ENCODE data around the gene KCTD21. TPM values are rescaled to one million over a fixed set of nuclear protein-coding genes. Genes with fewer than 3 reads are reported as not detected.
"Not testable (repeated sequence)": the region's sequence is repeated elsewhere in the genome, so short reads cannot be mapped to it uniquely, and the experiment has no call there.

The KCTD21 gene
- total RNA-seq, 1 donor from 2014 or later, result 8.5 TPM

GRCh38 chr11:78189851-78190250 is 1.4 kb upstream of the KCTD21 start:
- ATAC-seq, result no peak
- no peak for DNase-seq
- intact Hi-C loops (cut with micrococcal nuclease), result no loop called here

GRCh38 chr11:78189174-78189724 is 823 bp upstream of the KCTD21 start:
- intact Hi-C loops (cut with micrococcal nuclease), result no loop called here
- ATAC-seq (no peak), DNase-seq (no peak)

GRCh38 chr11:78187366-78188285 is 800 bp downstream of the KCTD21 start:
- ATAC-seq (no peak), DNase-seq (no peak)
- intact Hi-C loops (cut with micrococcal nuclease), result no loop called here

GRCh38 chr11:78181185-78181584 is 7.2 kb downstream of the KCTD21 start:
- no peak for DNase-seq
- no peak for ATAC-seq
- intact Hi-C loops (cut with micrococcal nuclease), result no loop called here

GRCh38 chr11:78180751-78181150 is 7.7 kb downstream of the KCTD21 start:
- no peak for ATAC-seq
- intact Hi-C loops (cut with micrococcal nuclease), result no loop called here

GRCh38 chr11:78179459-78180071 is 8.9 kb downstream of the KCTD21 start:
- ATAC-seq, result peak; percentile 49
- intact Hi-C loops (cut with micrococcal nuclease), result no loop called here

More at GRCh38 chr11:78180751-78181150, 7.7 kb downstream of the KCTD21 start:
- no peak for DNase-seq

GRCh38 chr11:78177216-78177615 is 11.2 kb downstream of the KCTD21 start:
- ATAC-seq (no peak), DNase-seq (no peak)
- intact Hi-C loops (cut with micrococcal nuclease), result no loop called here

More at GRCh38 chr11:78179459-78180071, 8.9 kb downstream of the KCTD21 start:
- no peak for DNase-seq

- no peak for ATAC-seq
- intact Hi-C loops (cut with micrococcal nuclease), result no loop called here
- no peak for DNase-seq
These were observed 11.8 kb downstream of the KCTD21 start for GRCh38 chr11:78176605-78177141.

- DNase-seq; intact Hi-C loops (cut with micrococcal nuclease); ATAC-seq: not testable (repeated sequence)
These were observed 12.6 kb downstream of the KCTD21 start for GRCh38 chr11:78175862-78176261.

- intact Hi-C loops (cut with micrococcal nuclease), result no loop called here
- ATAC-seq (no peak), DNase-seq (no peak)
These were observed 16.5 kb downstream of the KCTD21 start for GRCh38 chr11:78171951-78172350.

- intact Hi-C loops (cut with micrococcal nuclease), result no loop called here
- ATAC-seq (no peak), DNase-seq (no peak)
These were observed 17.4 kb downstream of the KCTD21 start for GRCh38 chr11:78170874-78171549.

GRCh38 chr11:78170413-78170812 is 18.0 kb downstream of the KCTD21 start:
- ATAC-seq, result no peak
- intact Hi-C loops (cut with micrococcal nuclease), result no loop called here
- DNase-seq, result no peak

GRCh38 chr11:78168539-78169477 is 19.6 kb downstream of the KCTD21 start:
- intact Hi-C loops (cut with micrococcal nuclease), result no loop called here
- ATAC-seq, result peak; percentile 94
- DNase-seq, result peak; percentile 90

- ATAC-seq, result no peak
- intact Hi-C loops (cut with micrococcal nuclease), result no loop called here
- DNase-seq, result no peak
These were observed 21.5 kb downstream of the KCTD21 start for GRCh38 chr11:78166855-78167469.

- ATAC-seq, result no peak
- intact Hi-C loops (cut with micrococcal nuclease), result no loop called here
- no peak for DNase-seq
These were observed 24.0 kb downstream of the KCTD21 start for GRCh38 chr11:78164471-78164870.

- DNase-seq (no peak), ATAC-seq (peak; percentile 25)
- intact Hi-C loops (cut with micrococcal nuclease), result no loop called here
These were observed 24.6 kb downstream of the KCTD21 start for GRCh38 chr11:78163828-78164227.

- DNase-seq (peak; percentile 67), ATAC-seq (peak; percentile 55)
- intact Hi-C loops (cut with micrococcal nuclease), result no loop called here
These were observed 26.5 kb downstream of the KCTD21 start for GRCh38 chr11:78161962-78162371.

GRCh38 chr11:78161346-78161745 is 27.1 kb downstream of the KCTD21 start:
- intact Hi-C loops (cut with micrococcal nuclease), result no loop called here
- DNase-seq (no peak), ATAC-seq (no peak)
